Measurements from ENCODE around the gene YY1AP1.
"Not testable (repeated sequence)": the region's sequence is repeated elsewhere in the genome, so short reads cannot be mapped to it uniquely, and the experiment has no call there.

DNA sequence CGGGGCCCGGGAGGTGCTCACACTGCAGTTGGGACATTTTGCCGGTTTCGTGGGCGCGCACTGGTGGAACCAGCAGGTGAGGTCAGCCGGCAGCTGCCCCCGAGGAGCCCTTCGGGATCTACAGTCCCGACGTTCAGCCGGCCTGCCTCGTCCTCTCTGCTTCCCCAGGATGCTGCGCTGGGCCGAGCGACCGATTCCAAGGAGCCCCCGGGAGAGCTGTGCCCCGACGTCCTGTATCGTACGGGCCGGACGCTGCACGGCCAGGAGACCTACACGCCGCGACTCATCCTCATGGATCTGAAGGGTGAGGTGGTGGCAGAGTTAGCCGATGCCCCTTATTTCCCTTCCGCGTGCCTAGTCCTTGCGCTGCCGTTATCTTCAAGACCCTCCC lies 78.3 kb downstream of the YY1AP1 start:
- TF ChIP-seq, protein P1, sequence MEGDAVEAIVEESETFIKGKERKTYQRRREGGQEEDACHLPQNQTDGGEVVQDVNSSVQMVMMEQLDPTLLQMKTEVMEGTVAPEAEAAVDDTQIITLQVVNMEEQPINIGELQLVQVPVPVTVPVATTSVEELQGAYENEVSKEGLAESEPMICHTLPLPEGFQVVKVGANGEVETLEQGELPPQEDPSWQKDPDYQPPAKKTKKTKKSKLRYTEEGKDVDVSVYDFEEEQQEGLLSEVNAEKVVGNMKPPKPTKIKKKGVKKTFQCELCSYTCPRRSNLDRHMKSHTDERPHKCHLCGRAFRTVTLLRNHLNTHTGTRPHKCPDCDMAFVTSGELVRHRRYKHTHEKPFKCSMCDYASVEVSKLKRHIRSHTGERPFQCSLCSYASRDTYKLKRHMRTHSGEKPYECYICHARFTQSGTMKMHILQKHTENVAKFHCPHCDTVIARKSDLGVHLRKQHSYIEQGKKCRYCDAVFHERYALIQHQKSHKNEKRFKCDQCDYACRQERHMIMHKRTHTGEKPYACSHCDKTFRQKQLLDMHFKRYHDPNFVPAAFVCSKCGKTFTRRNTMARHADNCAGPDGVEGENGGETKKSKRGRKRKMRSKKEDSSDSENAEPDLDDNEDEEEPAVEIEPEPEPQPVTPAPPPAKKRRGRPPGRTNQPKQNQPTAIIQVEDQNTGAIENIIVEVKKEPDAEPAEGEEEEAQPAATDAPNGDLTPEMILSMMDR (IDR thresholded peaks at IDR 0.05) = not testable (repeated sequence)
- not testable (repeated sequence) for TF ChIP-seq POLR2AphosphoS5, POLR2A (IDR thresholded peaks at IDR 0.05)
